ENCODE measurements around the gene FAM83B. TPM values are rescaled to one million over a fixed set of nuclear protein-coding genes. Genes with fewer than 3 reads are reported as not detected.

Gene FAM83B
- total and polyA plus RNA-seq, 2 of the 13 experiments (the other 11 are each of a cell fraction or from before 2014, with no cell fraction given): not detected

DNA sequence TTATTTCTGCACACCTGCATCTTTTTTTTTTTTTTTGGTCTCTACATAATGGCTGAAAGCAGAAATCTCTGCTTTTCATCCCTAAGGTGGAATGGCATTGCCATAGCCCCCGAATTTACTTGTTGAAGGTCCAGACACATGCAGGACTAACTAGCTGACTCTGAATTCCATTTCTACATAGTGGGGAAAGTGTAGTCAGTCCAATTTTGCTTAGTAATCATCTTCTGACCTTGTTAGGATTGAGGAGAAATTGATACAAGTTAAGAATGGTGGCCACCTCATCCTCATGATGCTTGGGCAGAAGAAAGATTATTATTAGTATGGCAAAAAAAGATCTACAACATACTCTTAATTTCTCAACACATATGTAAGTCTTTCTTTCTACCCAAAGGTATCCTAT, 16.4 kb upstream of the FAM83B start:
- ChIA-PET POLR2A (no interaction called here), CTCF (ENCODE audit: low intra/inter-chr PET ratio, low total read pairs) (no interaction called here)
- no peak overlapping the region for H2AFZ ChIP-seq (ENCODE audit: low read length)
- TF ChIP-seq ZEB1 (IDR thresholded peaks at IDR 0.05; ENCODE audit: insufficient replicate concordance, low read depth) (no peak), MAFF (IDR thresholded peaks at IDR 0.05; ENCODE audit: low read depth, low read length) (peak; percentile 68), MAFK (conservative IDR thresholded peaks at IDR 0.05 in 1 of 2, IDR thresholded peaks at IDR 0.05 in 1 of 2; ENCODE audit: low read length in 2 of 2) (peak; percentile 71 to 73; a peak in 3 of 4 replicates)
- no peaks in the 10 kb centered on the region for H3K4me1 ChIP-seq (ENCODE audit: insufficient read depth, low read length)
- no peaks in the 10 kb centered on the region for H4K20me1 ChIP-seq (ENCODE audit: insufficient read depth, low read length)
- in situ Hi-C loops (cut with HindIII; ENCODE audit: extremely low pct_ligation_motif_present, low pct_unique_long_range_greater_than_20kb): no loop called here
- no peak overlapping the region for H3K9ac ChIP-seq (ENCODE audit: insufficient read depth, low read depth, low read length)
- FAIRE-seq: no peak
- intact Hi-C loops (cut with micrococcal nuclease; ENCODE audit: unreplicated experiment): no loop called here
- H3K36me3 ChIP-seq (replicated peaks in 1 of 2; ENCODE audit: control insufficient read depth in 1 of 2, insufficient read depth in 2 of 2, low read length in 2 of 2): no peaks in the 10 kb centered on the region
- no peak overlapping the region for H3K27ac ChIP-seq (ENCODE audit: extremely low read length, insufficient read depth, low read length)
- no peak for DNase-seq (ENCODE audit: low spot score)
- no peak overlapping the region for H3K4me2 ChIP-seq (ENCODE audit: low read depth, low read length)
- no peaks in the 10 kb centered on the region for H3K79me2 ChIP-seq (ENCODE audit: insufficient read depth, low read length)
- no peak overlapping the region for H3K4me3 ChIP-seq (replicated peaks in 1 of 3; ENCODE audit: insufficient read depth in 1 of 3, low read depth in 2 of 3, low read length in 3 of 3)
- WGBS (ENCODE audit: low lambda C conversion rate): 0% methylated on average over 1 of the region's 1 CpG
- H3K27me3 ChIP-seq (ENCODE audit: control insufficient read depth in 1 of 2, insufficient read depth in 2 of 2, low read length in 2 of 2): no peaks in the 10 kb centered on the region; a peak in 1 of 5 replicates
- H3K9me3 ChIP-seq (ENCODE audit: low read length): no peaks in the 10 kb centered on the region
- no peak for ATAC-seq
- BruUV-seq (replicated peaks): no TSS peak

DNA sequence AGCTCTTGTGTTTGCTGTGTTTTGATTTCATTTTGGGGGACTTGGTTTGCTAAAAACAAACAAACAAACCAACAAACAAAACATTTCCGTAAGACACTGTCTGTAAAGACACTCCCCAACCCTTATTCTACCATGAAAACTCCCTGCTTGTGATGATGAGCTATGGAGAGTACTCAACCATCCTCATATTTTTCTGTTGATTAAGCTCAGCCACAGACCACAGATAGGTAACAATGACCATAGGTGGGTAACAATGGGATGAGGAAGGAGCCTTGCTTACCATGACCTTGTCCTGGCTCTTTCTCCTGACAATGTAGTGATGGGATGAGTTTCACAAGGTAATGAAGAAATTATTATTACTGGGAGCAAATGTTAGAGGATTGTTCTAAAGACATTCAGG, 11.4 kb upstream of the FAM83B start:
- WGBS (ENCODE audit: low lambda C conversion rate): 10% methylated on average over 1 of the region's 1 CpG
- in situ Hi-C loops (cut with HindIII; ENCODE audit: extremely low pct_ligation_motif_present, low pct_unique_long_range_greater_than_20kb) (no loop called here), intact Hi-C loops (cut with micrococcal nuclease; ENCODE audit: unreplicated experiment) (no loop called here)
- ATAC-seq (no peak), DNase-seq (ENCODE audit: low spot score) (no peak), FAIRE-seq (no peak)
- no peaks in the 10 kb centered on the region; a peak in 1 of 5 replicates for H3K27me3 ChIP-seq (ENCODE audit: control insufficient read depth in 1 of 2, insufficient read depth in 2 of 2, low read length in 2 of 2)
- H3K9ac ChIP-seq (ENCODE audit: insufficient read depth, low read depth, low read length): no peak overlapping the region
- no TSS peak for BruUV-seq (replicated peaks)
- no peak overlapping the region for H2AFZ ChIP-seq (ENCODE audit: low read length)
- H3K36me3 ChIP-seq (replicated peaks in 1 of 2; ENCODE audit: control insufficient read depth in 1 of 2, insufficient read depth in 2 of 2, low read length in 2 of 2): no peaks in the 10 kb centered on the region
- H3K27ac ChIP-seq (ENCODE audit: extremely low read length, insufficient read depth, low read length): no peak overlapping the region
- CTCF ChIA-PET (ENCODE audit: low intra/inter-chr PET ratio, low total read pairs): no interaction called here
- no peaks in the 10 kb centered on the region for H3K4me1 ChIP-seq (ENCODE audit: insufficient read depth, low read length)
- POLR2A ChIA-PET: no interaction called here
- no peaks in the 10 kb centered on the region for H4K20me1 ChIP-seq (ENCODE audit: insufficient read depth, low read length)
- H3K79me2 ChIP-seq (ENCODE audit: insufficient read depth, low read length): no peaks in the 10 kb centered on the region
- H3K9me3 ChIP-seq (ENCODE audit: low read length): no peaks in the 10 kb centered on the region
- no peak overlapping the region for H3K4me3 ChIP-seq (replicated peaks in 1 of 3; ENCODE audit: insufficient read depth in 1 of 3, low read depth in 2 of 3, low read length in 3 of 3)
- H3K4me2 ChIP-seq (ENCODE audit: low read depth, low read length): no peak overlapping the region
- TF ChIP-seq, protein P1, sequence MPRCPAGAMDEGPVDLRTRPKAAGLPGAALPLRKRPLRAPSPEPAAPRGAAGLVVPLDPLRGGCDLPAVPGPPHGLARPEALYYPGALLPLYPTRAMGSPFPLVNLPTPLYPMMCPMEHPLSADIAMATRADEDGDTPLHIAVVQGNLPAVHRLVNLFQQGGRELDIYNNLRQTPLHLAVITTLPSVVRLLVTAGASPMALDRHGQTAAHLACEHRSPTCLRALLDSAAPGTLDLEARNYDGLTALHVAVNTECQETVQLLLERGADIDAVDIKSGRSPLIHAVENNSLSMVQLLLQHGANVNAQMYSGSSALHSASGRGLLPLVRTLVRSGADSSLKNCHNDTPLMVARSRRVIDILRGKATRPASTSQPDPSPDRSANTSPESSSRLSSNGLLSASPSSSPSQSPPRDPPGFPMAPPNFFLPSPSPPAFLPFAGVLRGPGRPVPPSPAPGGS (CRISPR knock-in tag; IDR thresholded peaks at IDR 0.05): no peak
- no peak for TF ChIP-seq SMARCE1 (IDR thresholded peaks at IDR 0.05; ENCODE audit: borderline replicate concordance)
- TF ChIP-seq KLF11 (CRISPR knock-in tag; IDR thresholded peaks at IDR 0.05): no peak
- TF ChIP-seq PAX8 (CRISPR knock-in tag; IDR thresholded peaks at IDR 0.05; ENCODE audit: borderline replicate concordance): no peak
- TF ChIP-seq, protein P2, sequence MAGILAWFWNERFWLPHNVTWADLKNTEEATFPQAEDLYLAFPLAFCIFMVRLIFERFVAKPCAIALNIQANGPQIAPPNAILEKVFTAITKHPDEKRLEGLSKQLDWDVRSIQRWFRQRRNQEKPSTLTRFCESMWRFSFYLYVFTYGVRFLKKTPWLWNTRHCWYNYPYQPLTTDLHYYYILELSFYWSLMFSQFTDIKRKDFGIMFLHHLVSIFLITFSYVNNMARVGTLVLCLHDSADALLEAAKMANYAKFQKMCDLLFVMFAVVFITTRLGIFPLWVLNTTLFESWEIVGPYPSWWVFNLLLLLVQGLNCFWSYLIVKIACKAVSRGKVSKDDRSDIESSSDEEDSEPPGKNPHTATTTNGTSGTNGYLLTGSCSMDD (CRISPR knock-in tag; IDR thresholded peaks at IDR 0.05): no peak
- TF ChIP-seq ZNF557 (CRISPR knock-in tag; IDR thresholded peaks at IDR 0.05): no peak
- TF ChIP-seq, protein P3, sequence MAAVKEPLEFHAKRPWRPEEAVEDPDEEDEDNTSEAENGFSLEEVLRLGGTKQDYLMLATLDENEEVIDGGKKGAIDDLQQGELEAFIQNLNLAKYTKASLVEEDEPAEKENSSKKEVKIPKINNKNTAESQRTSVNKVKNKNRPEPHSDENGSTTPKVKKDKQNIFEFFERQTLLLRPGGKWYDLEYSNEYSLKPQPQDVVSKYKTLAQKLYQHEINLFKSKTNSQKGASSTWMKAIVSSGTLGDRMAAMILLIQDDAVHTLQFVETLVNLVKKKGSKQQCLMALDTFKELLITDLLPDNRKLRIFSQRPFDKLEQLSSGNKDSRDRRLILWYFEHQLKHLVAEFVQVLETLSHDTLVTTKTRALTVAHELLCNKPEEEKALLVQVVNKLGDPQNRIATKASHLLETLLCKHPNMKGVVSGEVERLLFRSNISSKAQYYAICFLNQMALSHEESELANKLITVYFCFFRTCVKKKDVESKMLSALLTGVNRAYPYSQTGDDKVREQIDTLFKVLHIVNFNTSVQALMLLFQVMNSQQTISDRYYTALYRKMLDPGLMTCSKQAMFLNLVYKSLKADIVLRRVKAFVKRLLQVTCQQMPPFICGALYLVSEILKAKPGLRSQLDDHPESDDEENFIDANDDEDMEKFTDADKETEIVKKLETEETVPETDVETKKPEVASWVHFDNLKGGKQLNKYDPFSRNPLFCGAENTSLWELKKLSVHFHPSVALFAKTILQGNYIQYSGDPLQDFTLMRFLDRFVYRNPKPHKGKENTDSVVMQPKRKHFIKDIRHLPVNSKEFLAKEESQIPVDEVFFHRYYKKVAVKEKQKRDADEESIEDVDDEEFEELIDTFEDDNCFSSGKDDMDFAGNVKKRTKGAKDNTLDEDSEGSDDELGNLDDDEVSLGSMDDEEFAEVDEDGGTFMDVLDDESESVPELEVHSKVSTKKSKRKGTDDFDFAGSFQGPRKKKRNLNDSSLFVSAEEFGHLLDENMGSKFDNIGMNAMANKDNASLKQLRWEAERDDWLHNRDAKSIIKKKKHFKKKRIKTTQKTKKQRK (IDR thresholded peaks at IDR 0.05; ENCODE audit: low read length): no peak
- no peak for TF ChIP-seq ERF (CRISPR knock-in tag; IDR thresholded peaks at IDR 0.05)
- no peak for TF ChIP-seq ZNF20 (CRISPR knock-in tag; IDR thresholded peaks at IDR 0.05)
- no peak for TF ChIP-seq PHF5A (CRISPR knock-in tag; IDR thresholded peaks at IDR 0.05; ENCODE audit: low read depth, unreplicated experiment)
- TF ChIP-seq ZMAT3 (CRISPR knock-in tag; conservative IDR thresholded peaks at IDR 0.05): no peak
- TF ChIP-seq SP5 (CRISPR knock-in tag; IDR thresholded peaks at IDR 0.05; ENCODE audit: borderline replicate concordance, low read depth): no peak

Measured in HepG2 (cell line).